Endometrial microvascular endothelial cells (primary cell): ENCODE measurements around the gene CD28. TPM values are rescaled to one million over a fixed set of nuclear protein-coding genes. Genes with fewer than 3 reads are reported as not detected.

Source experiments
- in situ Hi-C: cut with HindIII; loops from 2 replicates; pipeline ENCODE4 v1.10.0; 2017; ENCODE audit warnings: low sequenced_read_pairs, low pct_unique_long_range_greater_than_20kb; ENCODE audit errors: inconsistent ontology term
- total RNA-seq: library from RNA; depleted of rRNA; stranded (reverse); fragments of >200 nt; gene quantifications from one replicate; pipeline ENCODE4 v1.2.3, GENCODE V29; 2015; ENCODE audit errors: inconsistent ontology term

Gene CD28
- total RNA-seq, result under 0.01 TPM

DNA sequence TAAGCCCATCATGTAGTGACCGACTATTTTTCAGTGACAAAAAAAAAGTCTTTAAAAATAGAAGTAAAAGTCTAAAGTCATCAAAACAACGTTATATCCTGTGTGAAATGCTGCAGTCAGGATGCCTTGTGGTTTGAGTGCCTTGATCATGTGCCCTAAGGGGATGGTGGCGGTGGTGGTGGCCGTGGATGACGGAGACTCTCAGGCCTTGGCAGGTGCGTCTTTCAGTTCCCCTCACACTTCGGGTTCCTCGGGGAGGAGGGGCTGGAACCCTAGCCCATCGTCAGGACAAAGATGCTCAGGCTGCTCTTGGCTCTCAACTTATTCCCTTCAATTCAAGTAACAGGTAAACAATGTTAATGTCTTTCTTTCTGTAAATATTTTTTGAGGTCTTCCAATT is at the start of gene CD28:
CD28 (plus strand) TSS at position 237 of the 400 bp plus-strand sequence; CDS start at position 295, 58 bp downstream.
- in situ Hi-C loops, result no loop called here

DNA sequence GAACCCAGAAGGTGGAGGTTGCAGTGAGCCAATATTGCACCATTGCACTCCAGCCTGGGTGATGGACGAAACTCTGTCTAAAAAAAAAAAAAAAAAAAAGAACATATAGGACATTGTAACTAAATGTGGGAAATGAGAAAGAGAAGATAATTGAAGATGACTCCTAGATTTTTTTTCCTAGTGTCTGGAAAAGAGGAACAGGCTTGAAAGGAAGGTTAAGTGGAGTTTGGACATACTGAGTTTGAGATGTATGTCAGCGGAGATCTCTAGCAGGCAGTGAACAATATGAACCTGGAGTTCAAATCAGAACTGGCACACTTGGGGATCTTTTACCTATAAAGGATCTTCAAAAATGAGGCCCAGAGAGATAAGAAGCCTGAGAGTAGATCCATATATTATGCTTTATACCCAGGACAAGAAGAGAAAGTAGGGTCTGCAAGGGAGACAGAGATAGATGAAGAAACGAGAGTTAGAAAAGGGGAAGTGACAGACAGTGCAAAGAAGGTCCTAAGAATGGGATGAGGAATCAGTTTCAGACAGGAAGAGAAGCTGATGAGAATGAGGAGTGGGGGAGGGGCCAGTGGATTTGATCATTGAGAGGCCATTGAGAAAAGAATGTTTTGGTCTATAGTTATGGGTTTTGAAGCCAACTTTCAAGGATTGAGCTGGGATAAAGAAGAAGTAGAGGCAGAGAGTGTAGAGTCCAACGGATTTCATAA is 46.9 kb upstream of the CD28 start:
- in situ Hi-C loops, result no loop called here

DNA sequence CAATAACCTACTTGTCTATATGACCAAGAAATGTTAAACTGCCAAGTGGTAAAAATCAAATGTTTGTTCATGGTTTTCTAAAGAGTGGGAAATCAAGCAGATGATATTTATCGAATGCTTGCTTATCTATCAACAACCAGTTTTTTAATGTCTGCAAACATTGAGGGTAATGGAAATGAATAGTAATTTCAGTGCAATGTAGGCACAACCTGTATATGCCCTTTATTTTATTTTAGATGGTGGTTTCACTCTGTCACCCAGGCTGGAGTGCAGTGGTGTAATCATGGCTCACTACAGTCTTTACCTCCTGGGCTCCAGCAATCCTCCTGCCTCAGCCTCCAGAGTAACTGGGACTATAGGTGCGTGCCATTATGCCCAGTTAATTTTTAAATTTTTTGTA is 46.0 kb upstream of the CD28 start:
- in situ Hi-C loops, result no loop called here

DNA sequence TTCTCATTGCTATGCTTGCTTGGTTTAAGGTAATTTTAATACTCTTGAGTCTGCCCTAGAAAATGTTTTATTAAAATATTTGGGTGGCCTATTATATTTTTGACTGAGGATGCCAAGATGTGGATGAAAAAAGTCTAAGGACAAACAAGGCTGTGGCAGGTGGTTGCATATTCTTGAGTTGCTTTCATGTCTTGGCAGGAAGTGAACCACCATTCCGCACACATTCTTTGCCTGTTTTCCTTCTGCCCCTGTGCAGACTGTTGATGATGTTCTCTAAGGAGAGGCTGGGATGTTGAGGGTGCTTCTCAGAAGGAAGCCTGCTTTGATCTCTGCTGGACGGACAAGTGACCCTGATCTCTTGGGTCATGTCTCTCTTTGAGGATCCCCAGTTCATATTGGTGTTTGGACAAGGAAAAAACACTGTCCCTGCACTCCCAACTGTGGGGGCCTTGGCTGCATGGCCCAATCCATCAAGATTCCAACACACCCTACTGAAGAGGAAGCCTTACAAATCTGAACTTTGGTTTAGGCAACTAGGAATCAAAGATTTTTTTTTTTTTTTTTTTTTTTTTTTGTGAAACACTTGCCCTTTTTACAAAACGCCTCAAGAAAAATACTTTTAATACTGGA is 45.0 kb upstream of the CD28 start:
- in situ Hi-C loops, result no loop called here

DNA sequence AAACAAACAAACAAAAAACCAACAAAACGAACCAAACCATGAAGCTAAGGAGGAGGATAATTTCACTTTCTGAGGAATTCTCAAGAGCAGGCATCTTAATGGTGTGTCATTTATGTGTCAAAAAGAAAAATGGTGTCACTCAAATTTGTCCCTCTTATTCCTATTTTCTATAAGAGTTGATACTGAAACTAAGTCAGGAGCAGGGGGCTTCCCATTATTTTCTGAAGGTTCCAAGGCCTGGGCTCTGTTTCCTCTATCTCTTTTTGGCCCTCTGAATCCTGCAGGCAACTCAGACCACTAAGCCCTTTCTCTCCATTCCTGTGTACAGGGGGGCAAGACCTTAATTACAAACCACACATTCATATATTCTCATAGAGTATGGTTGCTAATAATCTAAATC is 44.0 kb upstream of the CD28 start:
- in situ Hi-C loops, result no loop called here

DNA sequence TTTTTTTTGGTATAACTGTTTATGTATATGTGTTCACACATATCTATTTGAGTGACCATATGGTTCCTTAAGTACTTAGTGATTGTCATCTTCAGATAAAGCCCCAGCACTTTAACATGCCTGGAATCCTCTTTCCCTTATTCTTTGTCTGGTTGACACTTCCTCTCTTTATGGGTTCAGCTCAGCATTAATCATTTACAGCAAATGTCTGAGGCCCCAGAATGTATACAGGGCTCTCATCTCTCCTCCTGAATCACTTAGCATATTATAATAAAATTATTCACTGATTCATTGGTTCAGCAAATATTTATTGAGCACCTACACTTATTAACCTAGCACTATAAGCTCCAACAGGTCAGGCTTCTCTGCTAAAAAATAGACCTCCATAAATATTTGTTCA is 43.5 kb upstream of the CD28 start:
- in situ Hi-C loops, result no loop called here

DNA sequence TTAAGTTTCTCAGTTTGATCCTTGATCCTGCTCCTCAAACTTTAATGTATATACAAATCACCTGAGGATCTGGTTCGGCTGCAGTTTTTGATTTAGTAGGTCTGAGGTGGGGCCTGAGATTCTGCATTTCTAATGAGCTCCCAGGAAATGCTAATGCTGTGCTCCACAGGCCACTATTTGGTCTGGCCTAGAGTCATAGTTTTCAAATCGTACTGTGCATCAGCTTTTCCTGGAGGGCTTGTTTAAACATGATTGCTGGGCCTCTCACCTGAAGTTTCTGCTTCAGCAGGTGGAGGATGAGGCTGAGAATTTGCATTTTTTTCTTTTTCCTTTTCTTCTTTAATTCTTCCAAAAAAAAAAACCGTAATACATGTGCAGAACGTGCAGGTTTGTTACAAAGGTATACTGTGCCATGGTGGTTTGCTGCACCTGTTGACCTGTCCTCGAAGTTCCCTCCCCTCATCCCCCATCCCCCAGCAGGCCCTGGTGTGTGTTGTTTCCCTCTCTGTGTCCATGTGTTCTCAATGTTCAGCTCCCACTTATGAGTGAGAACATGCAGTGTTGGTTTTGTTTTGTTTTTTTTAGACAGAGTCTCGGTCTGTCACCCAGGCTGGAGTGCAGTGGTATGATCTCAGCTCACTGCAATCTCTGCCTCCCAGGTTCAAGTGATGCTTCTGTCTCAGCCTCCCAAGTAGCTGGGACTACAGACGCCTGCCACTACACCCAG is 42.2 kb upstream of the CD28 start:
- in situ Hi-C loops, result no loop called here

DNA sequence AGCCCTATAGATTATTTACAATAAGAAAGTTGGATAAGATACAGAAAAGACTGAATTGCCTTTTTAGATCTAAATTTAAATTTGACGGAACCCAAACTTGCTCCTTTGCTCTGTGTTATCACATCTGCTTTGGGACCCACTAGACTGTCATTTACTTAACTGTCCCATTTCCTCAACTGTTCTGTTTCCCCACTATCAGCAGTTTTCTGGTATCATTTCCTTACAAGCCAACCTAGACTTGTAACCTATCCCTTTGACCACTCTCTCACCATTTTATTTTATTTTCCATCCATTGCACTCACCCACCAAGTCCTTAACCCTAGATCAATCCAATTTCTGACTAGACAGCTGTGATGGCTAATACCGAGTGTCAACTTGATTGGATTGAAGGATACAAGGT is 38.6 kb upstream of the CD28 start:
- in situ Hi-C loops, result no loop called here

DNA sequence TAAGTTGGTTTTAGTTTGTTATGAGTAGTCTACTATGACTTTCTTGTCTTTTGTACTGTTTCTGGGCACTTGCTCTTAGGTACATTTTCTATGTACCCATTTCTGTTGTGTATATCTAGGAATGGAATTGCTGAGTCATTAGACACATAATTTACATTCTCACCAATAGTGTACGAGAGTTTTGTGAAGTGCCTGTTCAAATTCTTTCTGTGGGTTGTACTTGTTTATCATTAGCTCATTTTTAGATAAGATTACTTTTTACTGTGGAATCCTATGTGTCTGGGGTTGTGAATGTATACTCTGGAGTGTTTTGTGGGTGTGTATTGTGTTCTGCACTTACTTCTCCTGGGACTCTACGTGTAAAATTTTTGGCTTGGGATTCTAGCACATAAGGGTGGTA is 36.6 kb upstream of the CD28 start:
- in situ Hi-C loops, result no loop called here

DNA sequence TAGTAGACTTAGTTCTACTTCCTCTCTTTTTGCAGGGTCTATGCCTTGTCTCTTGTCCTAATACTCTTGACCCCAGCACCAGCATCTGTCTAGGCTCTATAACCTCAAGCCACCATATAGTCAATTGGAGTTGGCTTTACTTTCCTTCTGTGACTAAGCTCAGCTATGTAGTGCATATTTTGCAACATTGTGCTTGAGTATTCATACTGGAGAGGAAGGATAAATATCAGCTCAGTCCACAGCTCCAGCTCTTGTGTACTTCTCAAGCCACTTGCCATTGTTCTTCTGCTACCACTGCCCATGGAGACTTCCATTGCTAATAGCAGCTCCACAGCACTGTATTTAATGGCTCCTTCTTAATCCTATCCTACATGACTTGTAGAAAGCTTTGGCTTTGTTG is 35.5 kb upstream of the CD28 start:
- in situ Hi-C loops, result no loop called here

DNA sequence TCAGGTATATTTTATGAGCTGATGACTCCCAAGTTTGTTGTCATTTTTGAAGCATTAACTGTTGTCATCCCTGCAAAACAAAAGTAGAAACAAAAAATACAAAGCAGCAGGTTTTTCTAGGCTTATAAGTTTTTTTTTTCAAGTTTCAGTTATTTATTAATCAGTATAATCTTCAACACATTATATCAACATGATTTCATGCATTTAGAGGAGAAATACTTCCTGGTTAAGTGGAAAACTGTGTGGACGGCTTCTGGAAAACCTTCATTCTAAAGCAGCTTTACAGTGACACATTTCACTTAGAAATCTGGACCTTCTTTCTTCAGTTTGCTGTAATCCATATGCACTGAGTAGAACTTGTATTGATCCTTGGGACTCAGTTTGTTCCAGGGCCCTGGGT is 34.6 kb upstream of the CD28 start:
- in situ Hi-C loops, result no loop called here

DNA sequence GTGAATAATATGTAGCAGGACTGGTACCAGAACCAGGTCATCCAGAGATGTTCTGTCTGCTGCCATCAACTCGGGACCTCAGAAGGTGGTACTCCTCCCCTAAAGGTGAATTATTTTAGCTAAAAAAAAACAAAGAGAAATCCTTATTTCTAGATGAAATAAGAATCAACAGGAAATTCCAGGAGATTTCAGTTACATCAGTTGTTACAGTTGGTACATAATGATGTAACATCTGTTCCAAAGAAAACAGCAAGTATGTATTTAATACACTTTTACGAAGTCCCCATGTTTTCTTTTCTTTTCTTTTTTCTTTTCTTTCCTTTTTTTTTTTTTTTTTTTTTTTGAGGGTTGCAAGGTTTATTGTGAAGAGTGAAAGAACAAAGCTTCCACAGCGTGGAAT is 33.6 kb upstream of the CD28 start:
- in situ Hi-C loops, result no loop called here

DNA sequence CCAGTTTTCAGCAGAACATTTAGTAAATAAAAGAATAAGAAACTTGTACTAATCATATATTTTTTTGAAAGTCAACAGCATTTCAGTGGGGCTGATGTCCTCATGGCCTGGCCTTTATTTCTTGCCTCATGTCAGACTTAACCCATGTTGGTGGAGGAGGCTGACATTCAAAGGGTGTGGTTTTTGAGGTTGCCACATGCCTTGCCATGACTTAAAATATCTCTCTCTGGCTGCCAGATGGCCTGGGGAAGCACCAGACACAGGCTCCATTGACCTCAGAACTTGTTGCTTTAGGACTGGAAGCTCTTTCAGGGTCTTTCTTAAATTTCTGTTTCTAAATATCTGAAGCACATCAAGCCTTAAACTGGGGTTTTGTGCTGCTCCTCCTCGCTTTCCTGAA is 32.5 kb upstream of the CD28 start:
- in situ Hi-C loops, result no loop called here

DNA sequence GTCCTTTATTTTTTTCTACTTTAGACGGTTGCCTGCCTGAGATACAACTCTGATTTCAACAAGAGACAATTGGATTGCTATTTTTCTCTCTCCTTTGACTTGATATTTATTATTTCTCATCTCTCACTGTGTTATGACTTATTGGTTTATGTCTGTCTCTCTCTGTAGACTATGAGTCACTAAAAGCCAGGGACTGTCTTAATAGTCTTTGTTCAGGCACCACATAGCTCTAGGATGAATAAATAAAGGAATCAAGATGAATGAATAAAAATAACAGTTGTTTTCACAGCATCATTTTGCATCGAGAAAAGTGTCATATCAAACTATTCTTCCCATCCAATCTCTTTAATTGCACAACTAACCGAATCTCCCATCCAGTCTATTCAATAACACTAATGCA is 31.4 kb upstream of the CD28 start:
- in situ Hi-C loops, result no loop called here

DNA sequence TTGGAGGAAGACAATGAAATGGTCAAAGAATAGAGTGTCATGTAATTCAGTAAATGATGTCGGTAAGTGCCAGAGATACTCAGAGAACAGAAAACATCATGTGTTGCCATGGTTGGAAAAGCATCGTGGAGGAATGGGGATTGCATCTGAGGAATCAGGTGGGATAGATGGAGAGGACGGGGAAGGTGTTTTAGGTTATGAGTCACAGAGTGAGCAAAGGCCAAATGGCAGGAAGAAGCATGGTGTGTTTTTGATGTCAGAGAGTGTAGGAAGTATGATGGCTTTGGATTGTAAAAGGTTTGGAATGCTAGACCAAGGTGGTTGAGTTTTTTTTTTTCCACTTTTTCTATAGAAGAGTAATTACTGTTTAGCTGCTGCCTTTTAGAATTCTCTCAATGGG is 27.5 kb upstream of the CD28 start:
- in situ Hi-C loops, result no loop called here

DNA sequence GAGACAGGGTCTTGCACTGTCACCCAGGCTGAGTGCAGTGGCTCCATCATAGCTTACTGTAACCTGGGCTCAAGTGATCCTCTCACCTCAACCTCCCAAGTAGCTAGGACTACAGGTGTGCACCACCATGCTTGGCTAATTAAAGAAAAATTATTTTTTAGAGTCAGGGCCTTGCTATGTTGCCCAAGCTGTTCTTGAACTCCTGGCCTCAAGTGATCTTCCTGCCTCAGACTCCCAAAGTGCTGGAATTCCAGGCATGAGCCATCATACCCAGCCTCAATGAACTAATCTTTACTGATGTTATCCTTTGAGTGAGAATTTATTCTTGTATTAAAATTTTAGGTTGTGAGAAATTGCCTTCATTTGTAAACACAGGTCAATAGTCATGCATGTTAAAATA is 27.0 kb upstream of the CD28 start:
- in situ Hi-C loops, result no loop called here

DNA sequence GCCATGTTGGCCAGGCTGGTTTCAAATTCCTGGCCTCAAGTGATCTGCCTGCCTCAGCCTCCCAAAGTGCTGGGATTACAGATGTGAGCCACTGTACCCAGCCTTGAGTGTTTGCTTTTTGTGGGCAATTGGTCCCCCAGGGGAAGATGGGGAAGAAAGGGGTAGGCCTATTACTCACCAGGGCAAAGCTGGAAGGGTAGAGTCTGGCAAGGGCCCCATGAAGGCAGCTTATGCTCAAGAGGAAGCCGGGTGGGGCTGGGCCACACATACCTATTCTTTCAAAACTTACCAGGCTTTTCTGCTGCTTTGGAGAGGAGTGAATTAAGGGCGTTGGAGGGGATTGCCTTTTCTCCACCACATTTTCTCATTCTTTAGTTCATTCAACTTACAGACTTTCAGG is 24.5 kb upstream of the CD28 start:
- in situ Hi-C loops, result no loop called here

DNA sequence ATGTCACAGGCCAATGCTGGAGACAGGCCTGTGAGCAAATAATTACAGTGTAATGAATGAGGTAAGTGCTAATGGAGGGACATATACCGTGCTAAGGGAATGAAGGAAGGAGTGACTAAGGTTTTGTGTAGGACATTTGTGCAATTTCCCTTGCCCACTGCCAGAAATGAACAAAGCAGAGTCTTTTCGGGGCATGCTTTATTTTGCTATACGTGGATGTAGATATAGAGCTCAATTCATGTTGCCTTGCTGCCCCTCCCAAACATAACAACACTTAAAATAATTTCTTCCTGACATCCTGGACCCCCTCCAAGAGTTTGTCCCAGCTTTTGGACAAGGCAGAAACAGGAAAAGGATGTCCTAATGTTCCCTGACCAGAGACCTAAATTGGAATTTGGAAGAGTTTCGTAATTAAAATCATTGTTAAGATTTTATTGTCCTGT is 23.7 kb upstream of the CD28 start:
- in situ Hi-C loops, result no loop called here

DNA sequence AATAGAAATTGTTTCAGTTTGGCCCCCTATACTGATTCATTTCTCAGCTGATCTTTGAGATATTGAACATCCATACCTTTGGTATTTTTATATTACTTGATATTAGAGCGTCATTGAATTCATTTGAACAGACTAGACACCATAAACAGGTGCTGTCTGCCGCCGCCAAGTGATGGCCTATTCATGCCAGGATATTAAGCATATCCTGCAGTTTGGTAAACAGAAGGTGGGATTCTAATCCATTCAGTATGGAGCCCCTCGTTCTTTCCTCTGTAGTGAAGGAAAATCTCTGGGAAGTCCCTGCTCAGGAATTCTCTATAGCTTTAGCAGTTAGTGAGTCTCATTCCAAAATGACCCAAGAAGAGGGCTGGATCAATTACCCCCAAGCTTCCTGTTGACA is 23.0 kb upstream of the CD28 start:
- in situ Hi-C loops, result no loop called here

DNA sequence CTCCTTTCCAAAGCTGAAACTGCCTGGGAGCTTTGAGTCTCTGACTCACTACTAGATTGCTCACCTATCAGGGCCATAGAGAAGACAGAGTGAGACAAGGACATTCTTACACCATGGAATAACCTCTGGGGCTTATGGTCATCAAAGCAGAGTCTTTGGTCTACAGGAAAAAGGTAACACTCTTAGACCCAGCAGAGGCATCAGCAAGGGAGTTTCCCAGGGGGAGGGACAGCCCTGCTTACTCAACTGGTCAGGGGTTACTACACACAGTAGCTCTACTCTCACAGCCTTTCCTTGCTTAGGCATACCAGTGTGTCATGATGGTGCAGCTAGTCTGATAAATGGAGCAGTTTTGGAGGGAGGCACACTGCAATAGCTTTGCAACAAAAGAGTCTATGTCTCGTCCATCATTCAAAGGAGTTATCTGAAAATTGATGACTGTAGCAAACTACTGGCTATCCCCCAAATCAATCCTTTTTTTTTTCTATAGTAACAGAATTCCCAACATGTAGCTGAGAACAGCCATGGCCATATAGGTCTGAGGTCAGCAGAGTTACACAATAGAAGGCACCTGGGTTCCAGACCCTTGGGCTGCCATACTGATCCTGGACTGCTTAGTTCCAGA is 22.4 kb upstream of the CD28 start:
- in situ Hi-C loops, result no loop called here
